Measurements from ENCODE around the gene DPYSL4. TPM values are rescaled to one million over a fixed set of nuclear protein-coding genes. Genes with fewer than 3 reads are reported as not detected.

DPYSL4 gene
- total RNA-seq, 1 experiment from 2014 or later = 22.4 TPM

GRCh38 chr10:132178046-132178445 is 8.7 kb upstream of the DPYSL4 start:
- DNase-seq (ENCODE audit: low read depth) = no peak

DNA sequence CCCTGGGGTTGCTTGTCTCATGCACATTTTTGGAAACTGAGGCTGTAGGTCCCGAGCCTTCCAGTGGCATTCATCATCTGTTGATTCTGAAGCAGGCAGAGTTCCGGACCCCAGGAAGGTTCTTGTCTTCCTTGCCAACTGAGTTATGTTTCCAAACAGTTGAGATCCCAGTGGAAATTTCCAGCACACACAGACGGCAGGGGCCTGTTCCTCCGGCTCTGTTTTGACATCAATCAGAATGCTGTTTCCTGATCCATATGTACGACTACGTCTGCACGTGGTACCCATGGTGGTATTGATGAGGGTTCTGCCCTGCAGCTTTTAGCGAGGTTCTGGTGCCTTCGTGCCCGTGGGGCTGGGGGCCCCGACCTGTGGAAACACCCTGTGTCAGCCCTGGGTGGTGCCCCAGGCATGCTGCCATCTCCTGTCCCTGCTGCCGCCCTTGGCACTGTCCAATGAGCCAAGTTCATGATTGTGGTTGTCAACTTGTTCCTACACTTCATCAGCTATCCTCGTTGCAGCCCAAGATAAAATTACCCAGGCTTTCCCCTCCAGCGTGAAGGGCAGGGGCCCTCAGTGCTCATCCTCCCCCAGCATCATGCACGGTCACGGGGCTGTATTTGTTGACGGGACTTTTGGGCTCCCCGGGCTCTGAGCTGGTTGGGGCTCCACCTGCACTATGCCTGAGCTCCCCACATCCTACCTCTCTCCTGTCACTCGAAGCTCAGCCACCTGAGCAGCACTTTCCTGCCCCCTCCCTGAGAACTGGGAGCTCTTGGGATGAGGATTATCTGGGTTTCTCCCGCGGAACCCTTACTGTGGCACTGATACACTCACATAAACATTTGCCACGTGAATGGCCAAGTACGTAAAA is 7.8 kb upstream of the DPYSL4 start:
- no peak for DNase-seq (ENCODE audit: low read depth)

- DNase-seq (ENCODE audit: low read depth) = no peak
Observed at GRCh38 chr10:132179551-132180392, 7.0 kb upstream of the DPYSL4 start.

- no peak for DNase-seq (ENCODE audit: low read depth)
Observed at GRCh38 chr10:132180736-132181135, 6.0 kb upstream of the DPYSL4 start.

- no peak for DNase-seq (ENCODE audit: low read depth)
Observed at GRCh38 chr10:132181691-132182425, 4.9 kb upstream of the DPYSL4 start.

- no peak for DNase-seq (ENCODE audit: low read depth)
Observed at GRCh38 chr10:132182591-132182990, 4.2 kb upstream of the DPYSL4 start.

DNA sequence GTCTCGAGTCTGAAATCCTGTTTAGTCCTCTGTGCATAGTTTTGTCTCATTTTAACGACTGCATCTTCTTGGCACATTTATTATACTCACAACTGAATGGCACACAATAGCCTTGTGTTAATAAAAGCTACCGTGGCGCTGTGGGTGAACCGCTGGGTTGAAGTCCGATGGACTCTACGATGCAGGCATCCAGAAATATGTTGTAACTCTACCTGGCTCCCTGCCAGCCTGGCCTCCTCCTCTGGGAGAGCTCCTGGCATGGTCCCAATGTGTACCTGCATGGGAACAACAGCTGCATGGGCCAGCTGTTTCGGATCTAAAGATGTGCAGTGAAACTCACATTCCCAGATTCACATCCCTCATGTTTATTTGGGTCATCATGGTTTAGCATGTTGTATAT is 3.7 kb upstream of the DPYSL4 start:
- DNase-seq (ENCODE audit: low read depth) = no peak

DNA sequence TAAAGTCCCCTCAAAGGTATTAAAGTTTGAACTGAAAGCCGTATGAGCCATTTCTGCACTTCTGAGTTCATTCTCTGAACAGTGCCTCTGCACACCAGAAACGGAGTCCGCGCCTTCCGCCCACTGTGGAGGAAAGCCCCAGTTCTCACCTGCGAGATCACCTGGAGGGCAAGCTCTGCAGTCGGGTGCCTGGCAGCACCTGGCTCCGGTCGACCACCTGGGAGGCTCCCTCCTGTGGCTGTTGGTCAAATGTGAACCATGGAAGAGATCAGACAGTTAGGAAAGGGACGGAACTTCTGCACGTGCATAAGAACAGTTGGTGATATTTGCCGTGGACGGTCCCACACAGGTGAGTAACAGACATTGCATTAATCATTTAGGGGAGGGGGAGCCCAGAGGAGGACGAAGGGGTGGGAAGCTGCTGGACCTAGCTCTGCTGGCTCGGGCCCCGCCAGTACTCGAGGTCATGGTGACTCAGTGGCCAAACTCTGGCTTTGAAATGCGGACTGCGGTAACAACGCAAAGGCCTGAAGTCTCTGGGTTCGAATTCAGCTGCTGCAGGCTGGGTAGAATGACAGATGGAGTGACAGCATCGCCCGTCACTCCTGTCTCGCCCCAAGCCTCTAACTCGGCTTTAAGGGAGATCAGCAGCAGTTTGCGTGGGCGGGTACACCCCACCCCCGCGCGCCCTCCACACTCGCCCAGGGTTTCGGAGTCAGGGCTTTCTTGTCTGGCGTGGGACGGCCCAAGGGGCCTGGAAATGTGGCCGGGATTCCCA is 1.7 kb upstream of the DPYSL4 start:
- DNase-seq (ENCODE audit: low read depth) = no peak

GRCh38 chr10:132185601-132186487 is 904 bp upstream of the DPYSL4 start:
- DNase-seq (ENCODE audit: low read depth) = no peak

DNA sequence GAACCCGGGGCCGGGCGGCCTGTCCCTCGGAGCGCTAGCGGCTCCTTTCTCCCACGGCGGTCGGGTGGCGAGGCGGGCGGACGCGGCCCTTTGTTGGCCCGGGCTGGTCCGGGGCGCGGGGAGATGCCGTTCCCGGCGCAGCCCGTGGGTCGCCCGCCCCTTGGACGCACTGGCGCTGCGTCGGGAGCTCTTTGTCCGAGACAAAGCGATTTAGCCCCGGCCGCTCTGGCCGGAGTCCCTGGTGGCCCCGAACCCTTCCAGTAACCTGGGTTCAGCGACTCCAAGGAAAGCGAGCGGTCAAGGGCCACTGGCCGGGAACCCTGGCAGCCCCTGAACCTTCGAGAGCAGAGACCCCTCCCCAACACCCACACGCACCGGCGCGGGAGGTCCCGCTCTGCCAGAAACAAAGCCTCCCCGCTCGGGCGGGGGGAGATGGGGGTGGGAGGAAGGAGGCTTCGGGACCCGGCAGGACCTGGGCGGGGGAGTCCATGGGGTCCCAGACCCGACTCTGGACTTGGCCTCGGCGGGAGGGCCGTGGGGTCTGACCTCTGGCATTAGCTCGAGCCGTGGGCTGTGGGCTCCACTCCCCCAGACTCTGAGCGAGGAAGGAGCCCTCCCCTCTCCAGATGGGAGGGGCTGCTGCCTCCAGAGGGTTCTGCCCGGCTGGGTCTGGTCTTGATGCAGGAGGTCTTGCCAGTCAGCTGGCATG is 836 bp downstream of the DPYSL4 start:
- DNase-seq (ENCODE audit: low read depth) = no peak

DNA sequence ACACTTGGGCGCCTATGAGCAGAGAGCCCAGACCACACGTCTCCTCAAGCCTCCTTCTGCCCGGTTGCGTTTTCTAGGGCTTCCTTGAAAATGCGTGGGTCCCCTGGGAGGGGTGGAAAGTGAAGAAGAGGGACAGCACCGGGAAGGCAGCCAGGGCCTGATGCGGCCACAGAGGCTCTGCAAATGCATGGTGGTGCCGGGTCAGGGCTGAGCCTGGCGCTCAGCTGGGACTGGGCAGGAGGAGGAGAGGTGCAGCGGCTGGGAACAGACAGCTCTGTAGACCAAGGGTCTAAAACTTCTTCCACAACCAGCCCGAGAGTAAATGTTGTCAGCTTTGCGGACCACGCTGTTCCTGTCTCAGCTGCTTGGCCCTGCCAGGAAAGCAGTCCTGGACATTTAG is 1.6 kb downstream of the DPYSL4 start:
- no peak for DNase-seq (ENCODE audit: low read depth)

DNA sequence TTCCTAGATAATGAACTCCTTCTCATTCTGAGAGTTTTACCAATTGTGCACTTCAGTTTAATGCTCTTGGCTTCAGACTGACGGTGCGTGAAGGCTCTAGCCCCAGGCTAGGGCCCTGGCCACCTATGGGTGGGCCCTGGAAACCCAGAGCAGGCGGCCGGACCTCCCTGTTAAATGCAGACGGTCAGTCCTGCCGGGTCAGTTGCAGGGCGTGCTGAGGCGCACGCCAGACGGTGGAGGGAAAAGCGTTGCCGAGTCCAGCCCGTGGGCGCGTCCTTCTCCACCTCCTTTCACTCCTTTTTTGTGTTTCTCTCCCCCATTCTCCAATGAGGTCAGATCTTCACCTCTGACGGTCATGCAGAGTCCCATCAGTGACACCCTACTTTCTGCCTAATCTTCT is 2.3 kb downstream of the DPYSL4 start:
- no peak for DNase-seq (ENCODE audit: low read depth)

DNA sequence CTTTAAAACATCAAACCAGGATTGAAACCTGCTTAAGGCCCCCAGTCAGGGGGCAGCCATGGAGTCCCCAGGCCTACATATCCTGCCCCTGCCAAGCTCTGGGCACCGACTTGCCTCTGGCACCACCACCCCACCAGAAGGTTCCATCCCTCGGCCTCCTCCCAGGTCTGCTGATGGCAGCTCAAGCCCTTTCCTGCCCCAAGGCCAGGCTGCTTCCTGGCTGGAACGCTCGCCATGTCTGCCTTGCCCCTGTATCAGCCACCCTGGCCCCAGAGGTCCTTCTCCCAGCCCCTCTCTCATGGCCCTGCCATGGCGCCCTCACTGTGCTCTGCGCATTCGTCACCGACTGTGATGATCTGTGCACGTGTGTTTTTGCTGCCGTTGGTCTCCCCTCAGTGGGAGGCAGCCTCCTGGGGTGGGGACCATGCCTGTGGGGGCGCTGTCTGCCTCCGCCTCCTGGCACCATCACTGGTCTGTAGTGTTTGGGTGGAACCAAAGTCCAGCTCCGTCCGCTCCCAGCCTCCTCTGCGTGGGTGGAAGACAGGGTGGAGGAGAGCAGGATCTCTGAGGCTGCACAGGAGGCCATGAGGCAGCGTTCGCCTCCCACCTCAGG is 3.2 kb downstream of the DPYSL4 start:
- no peak for DNase-seq (ENCODE audit: low read depth)

- DNase-seq (ENCODE audit: low read depth) = no peak
Observed at GRCh38 chr10:132192076-132192975, 5.6 kb downstream of the DPYSL4 start.

- DNase-seq (ENCODE audit: low read depth) = no peak
Observed at GRCh38 chr10:132192991-132193665, 6.4 kb downstream of the DPYSL4 start.

- no peak for DNase-seq (ENCODE audit: low read depth)
Observed at GRCh38 chr10:132193907-132194552, 7.3 kb downstream of the DPYSL4 start.

- no peak for DNase-seq (ENCODE audit: low read depth)
Observed at GRCh38 chr10:132194726-132195125, 8.0 kb downstream of the DPYSL4 start.
